HCT116 (cell line): ENCODE measurements around the gene UBE2E2. TPM values are rescaled to one million over a fixed set of nuclear protein-coding genes. Genes with fewer than 3 reads are reported as not detected.

Experiments
- ATAC-seq: fragments of 200-7000 bp; cut with Tn5 transposase; 2 replicates; pipeline ENCODE4 v1.9.1; 2020; ENCODE audit warnings: mild to moderate bottlenecking, moderate library complexity
- BruUV-seq: library from RNA; stranded (reverse); fragments of 400-500 nt; replicated peaks from 2 replicates; lab custom pipeline; 2021; lab: Mats Ljungman, UMichigan
- CTCF ChIA-PET: fragments of 300-600 bp; sonication (Branson Sonifier 250); formaldehyde crosslinking; loops from one replicate; lab custom pipeline; 2021; ENCODE audit warnings: antibody characterized with exemption; lab: Charles Lee
- POLR2A ChIA-PET: fragments of 300-600, 350-600 bp; sonication (Branson Sonifier 250); formaldehyde crosslinking; loops from one replicate; lab custom pipeline; 2021; ENCODE audit warnings: antibody characterized with exemption; lab: Charles Lee
- RAD21 ChIA-PET, 2 experiments: fragments of 300-600 bp; sonication (Branson Sonifier 250); formaldehyde crosslinking; loops; one replicate each; lab custom pipeline; 2023; ENCODE audit warnings: low total read pairs in 2 of 2; ENCODE audit not compliant: uncharacterized antibody in 2 of 2, unreplicated experiment in 2 of 2, low non-redundant PET in 1 of 2; lab: Charles Lee
- DNase-seq: peaks from one replicate; pipeline ENCODE4 v3.0.0-alpha.2; 2010; ENCODE audit warnings: low read depth, low spot score
- H2AFZ ChIP-seq: fragments of 200-600 bp; shearing (Covaris generic), sonication (generic); 2 replicates; pipeline ENCODE4 v1.6.1; 2017; ENCODE audit warnings: low read depth, mixed run types, mixed read lengths, antibody characterized with exemption, low read length; ENCODE audit not compliant: poor library complexity, severe bottlenecking
- H3K27ac ChIP-seq: 2 replicates; pipeline ENCODE4 v1.5.1; 2012; ENCODE audit warnings: low read depth, low read length
- H3K27me3 ChIP-seq: fragments of 200-600 bp; sonication (generic); 2 replicates; pipeline ENCODE4 v1.6.1; 2016; ENCODE audit warnings: mixed run types, low read length, mixed read lengths; ENCODE audit not compliant: insufficient read depth
- H3K36me3 ChIP-seq, 2 experiments: fragments of 200-500 bp in 1 of 2; fragments of 200-600 bp in 1 of 2; sonication (Bioruptor generic) in 1 of 2; sonication (generic) in 1 of 2; 2 replicates each; pipeline versions ENCODE4 v1.5.1 to v1.6.1; 2014 to 2016; ENCODE audit warnings: low read length in 2 of 2, inconsistent platforms in 1 of 2, mixed read lengths in 1 of 2, mixed run types in 1 of 2; ENCODE audit not compliant: insufficient read depth in 2 of 2, control insufficient read depth in 1 of 2
- H3K4me1 ChIP-seq, 2 experiments: fragments of 200-600 bp in 1 of 2; sonication (generic) in 1 of 2; 2 replicates each; pipeline versions ENCODE4 v1.5.1 to v1.6.1; 2012 to 2017; ENCODE audit warnings: low read length in 2 of 2, inconsistent platforms in 1 of 2, mild to moderate bottlenecking in 1 of 2, mixed read lengths in 1 of 2, mixed run types in 1 of 2, moderate library complexity in 1 of 2; ENCODE audit not compliant: insufficient read depth in 2 of 2, control insufficient read depth in 1 of 2
- H3K4me2 ChIP-seq: fragments of 200-600 bp; sonication (generic); 2 replicates; pipeline ENCODE4 v1.6.1; 2017; ENCODE audit warnings: mixed run types, low read length, mixed read lengths
- H3K4me3 ChIP-seq, 2 experiments: fragments of 200-600 bp in 1 of 2; sonication (generic) in 1 of 2; replicated peaks in 1 of 2; 2 replicates each; pipeline ENCODE4 v1.5.1; 2011 to 2016; ENCODE audit warnings: low read length in 2 of 2, control low read depth in 1 of 2, low read depth in 1 of 2, mild to moderate bottlenecking in 1 of 2, mixed read lengths in 1 of 2, mixed run types in 1 of 2
- H3K79me2 ChIP-seq: fragments of 200-600 bp; sonication (generic); 2 replicates; pipeline ENCODE4 v1.6.1; 2017; ENCODE audit warnings: mild to moderate bottlenecking, mixed run types, low read length, moderate library complexity, mixed read lengths; ENCODE audit not compliant: insufficient read depth
- H3K9ac ChIP-seq: fragments of 200-600 bp; sonication (generic); 2 replicates; pipeline ENCODE4 v1.6.1; 2016; ENCODE audit warnings: low read length, mixed read lengths
- H3K9me2 ChIP-seq: fragments of 200-600 bp; sonication (generic), shearing (Covaris generic); 2 replicates; pipeline ENCODE4 v1.6.1; 2017; ENCODE audit warnings: mixed run types, mild to moderate bottlenecking, moderate library complexity; ENCODE audit not compliant: insufficient read depth
- H3K9me3 ChIP-seq, 2 experiments: fragments of 200-500 bp in 1 of 2; fragments of 200-600 bp in 1 of 2; sonication (Bioruptor generic) in 1 of 2; sonication (generic) in 1 of 2; 2 replicates each; pipeline ENCODE4 v1.6.1; 2014 to 2017; ENCODE audit warnings: low read length in 2 of 2, mixed read lengths in 2 of 2, inconsistent platforms in 1 of 2, low read depth in 1 of 2, mild to moderate bottlenecking in 1 of 2, mixed run types in 1 of 2, moderate library complexity in 1 of 2; ENCODE audit not compliant: control insufficient read depth in 1 of 2, insufficient read depth in 1 of 2
- H4K20me1 ChIP-seq: fragments of 200-600 bp; sonication (generic), shearing (Covaris generic); 2 replicates; pipeline ENCODE4 v1.6.1; 2017; ENCODE audit warnings: mixed run types, mild to moderate bottlenecking, moderate library complexity; ENCODE audit not compliant: insufficient read depth
- ATF3 ChIP-seq: IDR thresholded peaks from 2 replicates; pipeline ENCODE4 v1.6.1; 2012
- EGR1 ChIP-seq: IDR thresholded peaks from 2 replicates; pipeline ENCODE4 v1.6.1; 2012; ENCODE audit warnings: low read depth
- ELF1 ChIP-seq: IDR thresholded peaks from 2 replicates; pipeline ENCODE4 v1.6.1; 2012; ENCODE audit warnings: low read depth, borderline replicate concordance
- EZH2 ChIP-seq: fragments of 200-600 bp; sonication (generic); IDR thresholded peaks from 2 replicates; pipeline ENCODE4 v1.6.1; 2017; ENCODE audit warnings: antibody characterized with exemption, mixed run types
- EZH2phosphoT487 ChIP-seq: fragments of 200-600 bp; IDR thresholded peaks from 2 replicates; pipeline ENCODE4 v1.6.1; 2018; ENCODE audit warnings: antibody characterized with exemption, borderline replicate concordance
- FOSL1 ChIP-seq: IDR thresholded peaks from 2 replicates; pipeline ENCODE4 v1.6.1; 2012; ENCODE audit warnings: low read depth
- POLR2A ChIP-seq: IDR thresholded peaks from 2 replicates; pipeline ENCODE4 v1.7.0; 2011; ENCODE audit warnings: borderline replicate concordance; ENCODE audit not compliant: insufficient read depth, insufficient read length; ENCODE audit errors: extremely low read depth
- RAD21 ChIP-seq: IDR thresholded peaks from 2 replicates; pipeline ENCODE4 v1.6.1; 2012; ENCODE audit warnings: low read depth, mild to moderate bottlenecking
- SIN3A ChIP-seq: IDR thresholded peaks from 2 replicates; pipeline ENCODE4 v1.6.1; 2012; ENCODE audit warnings: low read depth
- YY1 ChIP-seq: IDR thresholded peaks from 2 replicates; pipeline ENCODE4 v1.6.1; 2011; ENCODE audit warnings: low read length, low read depth, moderate library complexity, mild to moderate bottlenecking; ENCODE audit not compliant: insufficient replicate concordance; ENCODE audit errors: extremely low read depth
- ZFX ChIP-seq: fragments of 450-650 bp; IDR thresholded peaks from 2 replicates; pipeline ENCODE4 v1.6.1; 2017
- ZNF274 ChIP-seq: fragments of 200-500 bp; sonication (Bioruptor generic); IDR thresholded peaks from 2 replicates; pipeline ENCODE4 v1.6.1; 2014; ENCODE audit warnings: mild to moderate bottlenecking, low read depth, low read length, inconsistent platforms
- intact Hi-C: fragments of 100-400 bp; cut with micrococcal nuclease; formaldehyde crosslinking; loops from 2 replicates; pipeline ENCODE4 v1.10.0; 2022
- total RNA-seq: library from RNA; stranded (reverse); gene quantifications from one replicate; pipeline ENCODE4 v1.2.1, GENCODE V29; 2021; ENCODE audit not compliant: unreplicated experiment
- TF ChIP-seq, protein P1 (sequence below), 3 experiments: fragments of 200-600 bp in 1 of 3; sonication (generic) in 1 of 3; IDR thresholded peaks in 2 of 3; conservative IDR thresholded peaks in 1 of 3; 2 replicates each; pipeline ENCODE4 v1.5.1; 2012 to 2017; ENCODE audit warnings: low read depth in 2 of 3, low read length in 2 of 3, antibody characterized with exemption in 1 of 3, borderline replicate concordance in 1 of 3, control low read depth in 1 of 3, mild to moderate bottlenecking in 1 of 3, mixed read lengths in 1 of 3, mixed run types in 1 of 3, moderate library complexity in 1 of 3; ENCODE audit not compliant: insufficient read depth in 1 of 3
- TF ChIP-seq, protein P2 (sequence below): IDR thresholded peaks from 2 replicates; pipeline ENCODE4 v1.6.1; 2012

The UBE2E2 gene
- total RNA-seq, 1 experiment from 2014 or later, result 21.4 TPM

DNA sequence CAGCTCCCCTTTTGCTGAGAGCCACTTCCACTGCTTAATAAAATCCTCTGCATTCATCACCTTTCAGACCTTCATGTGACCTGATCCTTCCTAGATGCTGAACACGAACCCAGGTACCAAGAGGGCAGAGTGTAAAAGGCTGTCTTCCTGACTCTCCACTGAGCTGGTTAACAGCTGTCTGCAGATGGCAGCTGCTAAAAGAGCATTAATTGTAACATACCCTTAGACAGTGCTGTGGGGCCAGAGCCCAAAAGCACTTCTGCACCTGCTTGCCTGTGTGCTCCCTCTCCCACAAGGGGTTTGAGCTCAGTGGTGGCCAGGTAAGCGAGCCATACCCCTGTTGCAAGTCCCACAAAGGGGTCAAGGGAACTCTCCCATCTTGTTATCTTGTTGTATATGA lies 187.3 kb downstream of the UBE2E2 start (continued):
- TF ChIP-seq, protein P1, sequence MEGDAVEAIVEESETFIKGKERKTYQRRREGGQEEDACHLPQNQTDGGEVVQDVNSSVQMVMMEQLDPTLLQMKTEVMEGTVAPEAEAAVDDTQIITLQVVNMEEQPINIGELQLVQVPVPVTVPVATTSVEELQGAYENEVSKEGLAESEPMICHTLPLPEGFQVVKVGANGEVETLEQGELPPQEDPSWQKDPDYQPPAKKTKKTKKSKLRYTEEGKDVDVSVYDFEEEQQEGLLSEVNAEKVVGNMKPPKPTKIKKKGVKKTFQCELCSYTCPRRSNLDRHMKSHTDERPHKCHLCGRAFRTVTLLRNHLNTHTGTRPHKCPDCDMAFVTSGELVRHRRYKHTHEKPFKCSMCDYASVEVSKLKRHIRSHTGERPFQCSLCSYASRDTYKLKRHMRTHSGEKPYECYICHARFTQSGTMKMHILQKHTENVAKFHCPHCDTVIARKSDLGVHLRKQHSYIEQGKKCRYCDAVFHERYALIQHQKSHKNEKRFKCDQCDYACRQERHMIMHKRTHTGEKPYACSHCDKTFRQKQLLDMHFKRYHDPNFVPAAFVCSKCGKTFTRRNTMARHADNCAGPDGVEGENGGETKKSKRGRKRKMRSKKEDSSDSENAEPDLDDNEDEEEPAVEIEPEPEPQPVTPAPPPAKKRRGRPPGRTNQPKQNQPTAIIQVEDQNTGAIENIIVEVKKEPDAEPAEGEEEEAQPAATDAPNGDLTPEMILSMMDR (IDR thresholded peaks at IDR 0.05 in 2 of 3, conservative IDR thresholded peaks at IDR 0.05 in 1 of 3; ENCODE audit: borderline replicate concordance in 1 of 3, insufficient read depth in 1 of 3, low read depth in 2 of 3, low read length in 2 of 3), result no peak
- TF ChIP-seq ATF3 (no peak), EGR1 (no peak), SIN3A (no peak), RAD21 (no peak)
- TF ChIP-seq, all 23 proteins: peak for 0

- H4K20me1 ChIP-seq, result no peaks in the 10 kb centered on the region
- H3K9ac ChIP-seq, result no peak overlapping the region
- no peak overlapping the region for H3K4me2 ChIP-seq
- CTCF ChIA-PET, result no interaction called here
- DNase-seq, result no peak
- TF ChIP-seq EZH2 (no peak), YY1 (no peak), ZNF274 (no peak), FOSL1 (no peak), EZH2phosphoT487 (no peak), POLR2A (no peak), ZFX (no peak), ELF1 (no peak)
- TF ChIP-seq, protein P2, sequence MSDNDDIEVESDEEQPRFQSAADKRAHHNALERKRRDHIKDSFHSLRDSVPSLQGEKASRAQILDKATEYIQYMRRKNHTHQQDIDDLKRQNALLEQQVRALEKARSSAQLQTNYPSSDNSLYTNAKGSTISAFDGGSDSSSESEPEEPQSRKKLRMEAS, result no peak
- TF ChIP-seq, protein P1 (IDR thresholded peaks at IDR 0.05 in 2 of 3, conservative IDR thresholded peaks at IDR 0.05 in 1 of 3; ENCODE audit: borderline replicate concordance in 1 of 3, insufficient read depth in 1 of 3, low read depth in 2 of 3, low read length in 2 of 3), result no peak
- TF ChIP-seq, all 23 proteins: peak for 0
- no peaks in the 10 kb centered on the region for H3K9me2 ChIP-seq
- no peak for ATAC-seq
- H3K9me3 ChIP-seq, result no peaks in the 10 kb centered on the region
- H3K27me3 ChIP-seq, result 0 out of 2 replicates have a peak, but pooled peaks cover 4% of the 10 kb centered on the region
- H3K4me1 ChIP-seq, result no peaks in the 10 kb centered on the region
- RAD21 ChIA-PET, result no interaction called here
- no peak overlapping the region for H2AFZ ChIP-seq
- no peak overlapping the region for H3K4me3 ChIP-seq
- no peaks in the 10 kb centered on the region for H3K36me3 ChIP-seq
- POLR2A ChIA-PET, result no interaction called here
- intact Hi-C loops, result no loop called here
- H3K27ac ChIP-seq, result no peak overlapping the region
- no peaks in the 10 kb centered on the region for H3K79me2 ChIP-seq
- BruUV-seq, result no TSS peak
Observed at GRCh38 chr3:23390989-23391553, 187.9 kb downstream of the UBE2E2 start.
